Left kidney (tissue), 2 donors: Measurements from ENCODE around the gene SOD2. TPM values are rescaled to one million over a fixed set of nuclear protein-coding genes. Genes with fewer than 3 reads are reported as not detected.
A peak's percentile ranks its signal among the peaks of the same experiment; 100 is the strongest.
"Not testable (repeated sequence)": the region's sequence is repeated elsewhere in the genome, so short reads cannot be mapped to it uniquely, and the experiment has no call there.

Source experiments
- DNase-seq: peaks from one replicate; pipeline ENCODE4 v3.0.0-alpha.2; 2013
- polyA plus RNA-seq: library from polyadenylated mRNA; unstranded; fragments of 120-200 nt; gene quantifications from one replicate; pipeline ENCODE4 v1.2.1, GENCODE V29; 2013; ENCODE audit not compliant: insufficient read length

The SOD2 gene
- polyA plus RNA-seq, 1 donor = 121 TPM

DNA sequence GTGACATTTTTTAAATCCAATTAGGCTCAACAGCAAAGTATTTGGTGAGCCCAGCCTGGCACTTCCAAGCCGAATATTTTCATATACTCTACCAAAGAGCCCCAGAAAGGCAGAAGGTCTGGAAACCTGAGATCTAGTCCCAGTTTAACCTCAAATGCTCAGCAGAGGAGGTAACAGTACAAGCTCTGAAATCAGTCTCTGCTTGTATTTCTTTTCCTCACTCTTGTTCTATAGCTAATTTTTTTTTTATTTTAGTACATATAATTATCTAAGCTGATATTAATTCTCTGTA is 9.1 kb downstream of the SOD2 start:
- DNase-seq = no peak

DNA sequence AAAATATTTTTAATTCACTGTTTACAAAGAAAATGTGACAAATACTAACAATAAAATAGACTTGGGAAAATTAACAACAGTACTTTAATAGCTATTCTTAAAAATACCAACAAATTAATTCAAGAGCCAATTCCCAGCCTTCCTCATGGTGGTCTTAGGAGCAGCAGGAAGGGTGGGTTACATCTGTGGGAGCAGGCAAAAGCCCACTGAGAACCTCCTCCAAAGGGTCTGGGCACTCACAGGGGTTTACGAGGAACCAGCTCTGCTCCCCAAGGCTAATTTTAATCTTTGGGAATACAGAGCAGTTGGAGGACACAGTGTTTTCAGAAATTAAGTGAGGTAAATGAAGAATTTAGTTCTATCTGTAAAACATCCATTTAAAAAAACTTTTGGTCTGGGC is 10.2 kb downstream of the SOD2 start:
- DNase-seq = no peak

DNA sequence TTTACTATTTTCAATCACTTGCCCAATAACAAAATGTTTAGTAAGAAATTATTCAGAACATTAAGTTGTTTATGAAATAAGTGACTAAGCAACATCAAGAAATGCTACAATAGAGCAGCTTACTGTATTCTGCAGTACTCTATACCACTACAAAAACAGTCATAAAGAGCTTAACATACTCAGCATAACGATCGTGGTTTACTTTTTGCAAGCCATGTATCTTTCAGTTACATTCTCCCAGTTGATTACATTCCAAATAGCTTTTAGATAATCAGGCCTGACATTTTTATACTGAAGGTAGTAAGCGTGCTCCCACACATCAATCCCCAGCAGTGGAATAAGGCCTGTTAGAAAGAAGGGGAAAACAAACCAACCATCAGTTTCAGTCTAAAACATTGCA is 10.7 kb downstream of the SOD2 start:
- DNase-seq = no peak

GRCh38 chr6:159681191-159681880 is 11.7 kb downstream of the SOD2 start:
- no peak for DNase-seq

DNA sequence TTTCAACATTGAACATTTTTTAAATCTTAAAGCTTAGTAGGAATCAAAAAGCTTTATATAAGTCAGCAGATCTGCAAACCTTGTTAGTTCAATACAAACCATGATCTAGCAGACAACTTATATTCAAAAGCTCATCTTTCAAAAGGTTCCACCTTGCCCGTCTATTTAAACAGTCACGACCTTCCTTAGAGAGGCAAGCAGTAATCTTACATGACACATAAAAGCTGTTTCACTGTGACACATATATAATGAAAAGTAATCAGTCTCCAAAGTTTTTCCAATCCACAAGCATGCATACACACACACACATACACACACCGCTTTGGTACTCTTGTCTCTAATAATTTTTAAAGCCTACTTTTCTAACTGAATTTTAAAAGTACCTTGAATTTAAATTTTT is 12.9 kb downstream of the SOD2 start:
- no peak for DNase-seq

DNA sequence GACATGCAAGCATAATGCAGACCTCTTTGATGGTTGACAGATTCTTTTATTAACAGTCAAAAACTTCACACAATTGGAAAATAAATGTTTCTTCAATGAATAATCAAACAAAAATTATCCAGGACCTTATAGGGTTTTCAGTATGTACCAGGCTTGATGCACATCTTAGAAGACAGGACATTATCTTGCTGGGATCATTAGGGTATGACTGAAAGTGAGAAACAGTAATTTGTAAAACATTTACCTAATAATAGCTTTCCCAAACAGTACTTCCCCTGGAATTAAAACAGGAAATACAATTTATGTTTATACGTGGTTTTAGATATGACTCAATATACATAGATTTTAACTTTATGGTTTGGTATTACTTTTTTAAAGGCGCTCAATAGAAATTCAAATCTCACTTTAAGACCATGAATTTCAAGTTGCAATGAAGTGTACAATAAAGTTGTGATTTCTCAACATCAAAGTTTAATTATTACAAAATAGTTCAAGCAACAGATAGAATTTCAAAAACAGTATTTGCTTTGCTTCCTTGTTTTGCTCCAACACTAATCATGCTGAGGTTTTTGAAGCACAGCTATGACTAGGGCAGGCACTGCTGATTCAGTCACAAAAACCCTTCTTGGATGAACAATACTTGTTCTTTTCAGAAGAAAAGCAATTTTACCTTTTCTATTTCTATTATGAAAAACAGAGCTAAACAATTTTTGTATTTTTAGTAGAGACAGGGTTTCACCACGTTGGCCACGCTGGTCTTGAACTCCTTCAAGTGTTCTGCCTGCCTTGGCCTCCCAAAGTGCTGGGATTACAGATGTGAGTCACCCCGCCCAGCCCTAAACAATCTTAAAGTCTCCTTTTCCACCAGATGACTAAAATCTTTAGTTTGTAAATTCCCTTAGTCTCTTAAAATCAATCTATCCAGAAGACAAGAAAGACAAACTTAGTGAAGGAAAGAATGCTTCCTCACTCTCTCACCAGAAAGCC is 13.7 kb downstream of the SOD2 start:
- DNase-seq = no peak

GRCh38 chr6:159678574-159678973 is 14.5 kb downstream of the SOD2 start:
- DNase-seq = no peak

- no peak for DNase-seq
These were observed 15.4 kb downstream of the SOD2 start for GRCh38 chr6:159677506-159678165.

- no peak for DNase-seq
These were observed 16.0 kb downstream of the SOD2 start for GRCh38 chr6:159676890-159677505.

DNA sequence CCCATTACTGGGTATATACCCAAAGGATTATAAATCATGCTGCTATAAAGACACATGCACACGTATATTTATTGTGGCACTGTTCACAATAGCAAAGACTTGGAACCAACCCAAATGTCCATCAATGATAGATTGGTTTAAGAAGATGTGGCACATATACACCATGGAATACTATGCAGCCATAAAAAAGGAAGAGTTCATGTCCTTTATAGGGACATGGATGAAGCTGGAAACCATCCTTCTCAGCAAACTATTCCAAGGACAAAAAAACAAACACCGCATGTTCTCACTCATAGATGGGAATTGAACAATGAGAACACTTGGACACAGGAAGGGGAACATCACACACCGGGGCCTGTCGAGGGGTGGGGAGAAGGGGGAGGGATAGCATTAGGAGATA is 16.8 kb downstream of the SOD2 start:
- not testable (repeated sequence) for DNase-seq

GRCh38 chr6:159665868-159666635 is 27.0 kb downstream of the SOD2 start:
- DNase-seq = no peak

DNA sequence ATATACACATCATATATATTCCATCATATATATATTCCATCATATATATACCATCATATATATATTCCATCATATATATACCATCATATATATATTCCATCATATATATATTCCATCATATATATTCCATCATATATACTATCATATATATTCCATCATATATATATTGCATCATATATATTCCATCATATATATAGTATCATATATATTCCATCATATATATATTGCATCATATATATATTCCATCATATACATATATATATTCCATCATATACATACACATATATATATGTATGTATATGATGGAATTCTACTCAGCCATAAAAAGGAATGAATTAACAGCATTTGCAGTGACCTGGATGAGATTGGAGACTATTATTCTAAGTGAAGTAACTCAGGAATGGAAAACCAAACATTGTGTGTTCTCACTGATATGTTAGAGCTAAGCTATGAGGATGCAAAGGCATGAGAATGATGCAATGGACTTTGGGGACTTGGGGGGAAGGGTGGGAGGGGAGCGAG is 29.6 kb downstream of the SOD2 start:
- not testable (repeated sequence) for DNase-seq

- not testable (repeated sequence) for DNase-seq
These were observed 31.1 kb downstream of the SOD2 start for GRCh38 chr6:159661977-159662376.

DNA sequence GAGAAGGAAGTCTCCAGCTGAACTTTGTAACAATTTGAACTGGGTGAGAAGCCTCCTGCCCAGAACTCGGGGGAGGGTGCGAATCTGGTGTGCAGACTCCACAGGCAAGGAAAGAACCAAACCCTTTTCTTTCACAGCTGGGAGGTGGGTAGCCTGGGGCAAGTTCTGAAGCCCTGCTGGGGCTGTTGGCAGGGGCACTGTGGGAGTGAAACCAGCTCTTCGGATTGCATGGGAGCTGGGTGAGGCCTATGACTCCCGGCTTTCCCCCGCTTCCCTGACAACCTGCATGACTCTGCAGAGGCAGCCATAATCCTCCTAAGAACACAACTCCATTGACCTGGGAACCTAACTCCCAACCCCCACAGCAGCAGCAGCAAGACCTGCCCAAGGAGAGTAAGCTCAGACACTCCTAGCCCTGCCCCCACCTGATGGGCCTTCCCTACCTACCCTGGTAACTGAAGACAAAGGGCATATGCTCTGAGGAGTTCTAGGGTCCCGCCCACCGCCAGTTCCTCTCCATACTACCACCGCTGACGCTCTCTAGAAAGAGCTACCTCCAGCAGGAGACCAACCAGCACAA is 37.5 kb downstream of the SOD2 start:
- no peak for DNase-seq

GRCh38 chr6:159654483-159655098 is 38.5 kb downstream of the SOD2 start:
- peak; percentile 64 for DNase-seq

DNA sequence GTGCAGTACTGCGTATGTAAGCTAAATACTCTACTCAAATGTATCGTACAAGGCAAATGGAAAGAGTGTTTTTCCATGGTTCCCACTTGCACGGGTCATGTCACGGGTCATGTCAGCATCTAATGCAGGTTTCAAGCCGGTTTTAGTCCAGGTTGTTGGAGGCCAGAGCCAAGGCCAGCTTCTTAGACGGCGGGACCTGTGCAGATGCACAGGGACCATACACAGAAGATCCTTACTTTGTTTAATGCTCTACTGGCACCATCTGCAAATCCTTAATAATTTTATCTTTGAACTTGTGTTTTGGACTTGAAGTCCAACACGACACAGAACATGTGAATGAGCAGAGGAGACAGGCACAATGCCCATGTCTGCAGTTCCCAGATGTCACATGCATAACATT is 42.7 kb downstream of the SOD2 start:
- no peak for DNase-seq

- no peak for DNase-seq
These were observed 43.6 kb downstream of the SOD2 start for GRCh38 chr6:159649441-159649840.

DNA sequence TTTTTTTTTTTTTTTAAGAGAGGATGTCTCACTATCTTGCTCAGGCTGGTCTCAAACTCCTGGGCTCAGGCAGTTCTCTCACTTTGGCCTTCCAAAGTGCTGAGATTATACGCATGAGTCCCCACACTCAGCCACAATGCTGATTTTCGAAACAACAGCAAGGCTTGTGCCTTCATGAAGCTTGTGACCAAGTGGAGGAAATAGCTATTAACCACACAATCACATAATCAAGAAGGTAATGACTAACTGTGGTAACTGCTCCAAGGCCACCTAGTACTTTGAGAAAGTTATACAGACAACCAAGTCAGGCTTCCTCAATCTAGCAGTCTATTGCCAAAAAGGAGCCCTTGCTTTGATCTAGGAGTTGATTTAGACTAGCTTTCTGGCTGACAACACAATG is 46.3 kb downstream of the SOD2 start:
- DNase-seq = peak; percentile 6

- DNase-seq = no peak
These were observed 46.9 kb downstream of the SOD2 start for GRCh38 chr6:159646116-159646515.

DNA sequence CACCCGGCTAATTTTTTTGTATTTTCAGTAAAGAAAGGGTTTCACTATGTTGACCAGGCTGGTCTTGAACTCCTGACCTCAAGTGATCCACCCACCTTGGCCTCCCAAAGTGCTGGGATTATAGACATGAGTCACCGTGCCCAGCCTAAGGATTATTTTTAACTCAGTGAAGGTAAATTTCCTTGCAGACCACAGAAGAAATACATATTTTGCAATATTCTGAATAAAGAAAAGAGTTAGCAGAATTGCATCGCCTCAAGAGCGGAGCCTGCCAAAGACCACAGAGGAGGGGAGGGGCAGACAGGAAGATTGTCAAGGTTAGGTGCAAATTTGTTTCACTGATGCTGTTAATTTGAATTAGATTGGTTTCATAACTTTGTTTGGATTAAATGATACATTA is 47.4 kb downstream of the SOD2 start:
- no peak for DNase-seq
